Right hindlimb (tissue), 1 donor: ENCODE results near the gene SLC22A5.
"Not testable (repeated sequence)": the region's sequence is repeated elsewhere in the genome, so short reads cannot be mapped to it uniquely, and the experiment has no call there.

Experiments used
- DNase-seq: peaks from one replicate; pipeline ENCODE4 v3.0.0-alpha.2; 2018

SLC22A5 gene

DNA sequence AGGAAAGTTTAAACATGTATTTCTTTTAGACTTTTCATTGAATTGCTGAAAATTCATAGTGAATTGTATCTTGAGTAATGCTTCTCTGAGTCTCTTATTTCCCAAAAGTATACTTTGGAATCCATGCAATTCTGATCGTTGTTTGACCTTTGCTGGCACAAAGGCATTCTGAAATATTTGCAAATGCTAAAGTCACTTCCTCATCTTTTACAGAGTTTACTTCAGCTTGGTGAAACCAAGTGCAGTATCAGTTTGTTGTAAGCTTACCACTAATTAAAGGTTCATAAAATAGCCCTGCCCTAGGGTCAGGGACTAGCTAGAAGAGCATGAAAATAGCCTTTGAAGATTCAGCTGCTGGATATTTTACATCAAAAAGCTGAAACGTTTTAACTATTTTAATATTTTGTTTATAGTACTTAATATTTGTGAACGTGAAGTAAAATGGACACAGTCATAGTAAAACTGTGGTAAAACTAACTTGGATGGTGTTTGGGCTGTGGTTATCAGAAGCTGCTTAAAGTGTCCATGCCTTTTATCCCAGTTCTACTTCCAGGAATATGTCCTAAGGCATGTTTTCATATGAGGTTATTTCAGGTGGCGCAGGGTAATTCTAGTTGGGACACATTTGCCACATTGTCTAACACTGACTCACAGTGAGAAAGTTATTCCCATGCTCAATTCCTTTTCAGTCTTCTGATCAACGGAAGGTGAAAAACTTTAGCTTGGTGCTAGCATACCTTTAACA is 45.3 kb downstream of the SLC22A5 start:
- DNase-seq: no peak

DNA sequence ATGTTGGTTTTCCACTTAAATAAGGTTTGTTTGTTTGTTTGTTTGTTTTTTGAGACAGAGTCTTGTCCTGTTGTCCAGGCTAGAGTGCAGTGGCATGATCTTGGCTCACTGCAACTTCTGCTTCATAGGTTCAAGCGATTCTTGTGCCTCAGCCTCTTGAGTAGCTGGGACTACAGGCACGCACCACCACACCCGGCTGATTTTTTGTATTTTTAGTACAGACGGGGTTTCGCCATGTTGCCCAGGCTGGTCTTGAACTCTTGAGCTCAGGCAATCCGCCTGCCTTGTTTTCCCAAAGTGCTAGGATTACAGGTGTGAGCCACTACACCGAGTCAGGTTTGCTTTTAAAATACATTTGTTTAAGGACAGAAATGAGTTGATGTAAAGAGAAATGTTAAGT is 46.0 kb downstream of the SLC22A5 start:
- not testable (repeated sequence) for DNase-seq

DNA sequence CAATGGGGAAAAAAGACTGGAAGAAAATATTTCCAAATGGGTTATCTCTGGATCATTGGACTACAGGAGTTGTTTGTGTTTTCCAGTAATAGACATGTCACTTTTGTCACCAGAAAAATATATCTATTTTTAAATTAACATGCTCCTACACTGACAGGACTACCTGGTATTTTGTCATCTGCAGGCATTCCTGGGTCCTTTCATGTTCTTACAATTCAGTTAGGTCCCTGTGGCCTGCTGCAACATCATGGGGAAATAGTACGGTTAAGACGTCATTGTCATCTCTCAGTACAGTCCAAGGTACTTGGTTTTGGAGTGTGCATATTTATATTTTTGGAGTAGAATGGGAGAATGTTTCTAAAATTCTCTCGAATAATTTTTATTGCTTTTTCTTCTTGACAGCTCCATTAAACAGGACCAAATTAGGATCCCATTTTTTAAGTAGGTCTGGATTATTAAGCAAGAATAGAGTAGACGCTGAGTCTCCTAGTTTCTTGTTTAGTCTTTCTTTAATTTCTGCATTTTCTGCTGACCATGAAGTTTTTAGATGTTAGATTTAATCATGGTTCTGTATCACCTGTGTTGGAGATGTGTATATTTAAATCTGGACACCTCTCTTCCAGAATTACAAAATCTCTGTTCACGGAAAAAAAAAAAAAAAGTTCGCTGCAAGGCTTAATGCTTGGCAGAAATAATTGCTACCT is 46.9 kb downstream of the SLC22A5 start:
- no peak for DNase-seq

DNA sequence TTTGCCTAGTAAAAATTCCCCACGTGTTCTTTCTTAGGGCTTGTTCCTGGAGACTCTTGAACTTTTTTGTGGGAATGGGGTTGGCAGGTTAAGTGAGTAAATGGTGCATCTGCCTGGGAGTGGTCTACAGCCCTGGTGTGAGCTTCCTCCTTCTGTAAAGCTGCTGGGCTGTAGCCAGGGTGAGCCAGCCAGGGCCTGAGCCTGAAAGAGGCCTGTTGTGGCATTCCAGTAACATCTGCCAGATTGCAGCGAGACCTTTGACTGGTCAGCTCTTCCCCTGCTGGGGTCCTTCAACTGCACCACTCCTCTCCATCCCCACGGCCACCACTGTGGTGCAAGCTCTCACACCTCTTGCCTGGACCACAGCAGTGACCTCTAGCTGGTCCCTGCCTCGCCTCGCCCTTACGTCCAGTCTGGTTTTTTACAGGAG is 47.5 kb downstream of the SLC22A5 start:
- peak; percentile 30 for DNase-seq

DNA sequence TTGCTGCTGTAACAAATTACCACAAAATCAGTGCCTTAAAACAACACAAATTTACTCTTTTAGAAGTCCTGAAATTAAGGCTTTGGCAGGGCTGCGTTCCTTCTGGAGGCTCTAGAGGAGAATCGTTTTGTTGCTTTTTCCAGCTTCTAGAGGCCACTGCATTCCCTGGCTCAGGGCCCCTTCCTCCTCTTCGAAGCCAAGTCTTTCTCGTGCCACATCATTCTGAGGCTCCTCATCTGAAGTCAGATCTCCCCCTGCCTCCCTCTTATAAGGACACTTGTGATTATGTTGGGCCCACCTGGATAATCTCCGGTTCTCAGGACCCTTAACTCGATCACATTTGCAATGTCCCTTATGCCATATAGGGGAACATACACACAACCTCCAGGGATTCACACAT is 48.0 kb downstream of the SLC22A5 start:
- DNase-seq: no peak

DNA sequence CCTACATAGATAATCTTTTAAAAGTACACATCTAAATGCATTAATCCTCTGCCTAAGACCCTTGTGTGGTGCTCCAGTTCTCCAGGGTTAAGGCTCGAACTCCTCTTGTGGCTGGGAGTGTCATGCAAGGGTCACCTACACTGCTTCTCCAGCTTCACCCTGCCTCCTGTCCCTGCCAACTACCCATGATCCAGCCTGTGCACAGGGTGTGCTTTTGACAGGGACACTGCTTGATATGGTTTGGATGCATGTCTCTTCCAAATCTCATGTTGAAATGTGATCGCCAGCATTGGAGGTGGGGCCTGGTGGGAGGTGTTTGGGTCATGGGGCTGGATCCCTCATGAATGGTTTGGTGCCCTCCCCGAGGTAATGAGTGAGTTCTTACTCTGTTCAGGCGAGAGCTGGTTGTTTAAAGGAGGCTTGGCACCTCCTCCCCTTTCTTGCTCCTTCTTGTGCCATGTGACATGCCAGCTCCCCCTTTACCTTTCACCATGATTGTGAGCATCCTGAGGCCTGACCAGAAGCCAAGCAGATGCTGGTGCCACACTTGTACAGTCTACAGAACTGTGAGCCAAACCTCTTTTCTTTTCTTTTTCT is 48.5 kb downstream of the SLC22A5 start:
- DNase-seq: no peak

DNA sequence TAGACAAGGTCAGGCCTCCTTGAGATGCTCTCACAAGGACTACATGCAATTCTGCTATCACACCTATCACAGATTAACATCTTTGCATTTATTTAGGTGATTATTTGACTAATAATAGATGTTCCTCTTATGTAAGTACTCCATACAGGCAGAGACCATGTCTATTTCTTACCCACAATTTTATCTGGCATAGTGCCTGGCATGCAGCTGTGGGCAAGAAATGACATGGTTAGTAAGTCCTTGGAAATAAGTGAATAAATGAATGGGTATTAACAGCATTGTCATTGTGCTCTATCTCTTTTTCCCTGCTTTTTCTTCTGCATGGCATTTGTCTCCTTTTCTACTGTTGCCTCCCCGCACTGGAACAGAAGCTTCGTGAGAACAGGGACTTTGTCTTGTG is 49.4 kb downstream of the SLC22A5 start:
- no peak for DNase-seq

DNA sequence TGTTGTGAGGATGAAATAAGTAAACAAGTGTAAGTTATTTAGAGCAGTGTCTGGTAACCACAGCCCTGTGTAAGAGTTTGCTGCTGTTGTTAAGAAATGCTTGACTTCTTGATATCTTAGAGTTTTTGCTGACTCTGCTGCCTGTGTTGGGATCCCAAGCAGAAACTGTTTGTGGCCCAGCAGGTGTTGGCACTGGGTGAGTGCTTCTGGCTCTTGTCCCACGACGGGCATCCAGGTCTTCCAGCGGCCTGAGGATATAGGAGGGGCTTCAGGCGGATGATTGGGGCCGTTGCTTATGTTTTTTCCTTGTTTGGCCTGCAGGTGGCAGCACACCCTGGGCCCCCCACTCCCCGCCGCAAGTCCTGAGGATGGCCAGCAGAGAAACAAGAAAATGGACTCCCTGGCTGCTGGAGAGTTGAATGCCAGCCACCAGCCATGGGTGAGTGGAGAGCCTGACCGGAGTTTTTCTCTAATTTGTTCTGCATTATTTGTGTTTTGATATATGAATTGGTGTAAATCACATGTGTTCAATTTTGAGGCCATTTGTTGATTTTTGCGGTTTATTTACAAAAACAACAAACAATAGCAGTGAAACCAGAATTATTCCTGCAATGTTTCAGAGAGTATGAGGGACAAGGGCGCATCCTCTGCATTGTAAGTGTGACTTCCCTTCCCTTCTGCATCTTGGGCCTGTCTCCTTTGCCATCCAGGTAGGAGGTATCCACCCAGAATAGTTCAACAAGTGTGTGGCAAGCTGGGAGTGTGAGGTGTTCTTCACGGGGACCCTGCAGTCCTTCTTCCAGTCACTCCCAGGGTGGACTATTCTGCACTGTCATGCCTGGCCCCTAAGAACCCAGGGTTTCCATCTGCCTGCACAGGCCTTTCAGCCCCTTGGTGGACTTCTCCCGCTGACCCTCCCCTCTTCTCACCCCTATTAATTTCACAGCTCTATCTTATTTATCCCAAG is 50.3 kb downstream of the SLC22A5 start:
- peak; percentile 84 for DNase-seq

DNA sequence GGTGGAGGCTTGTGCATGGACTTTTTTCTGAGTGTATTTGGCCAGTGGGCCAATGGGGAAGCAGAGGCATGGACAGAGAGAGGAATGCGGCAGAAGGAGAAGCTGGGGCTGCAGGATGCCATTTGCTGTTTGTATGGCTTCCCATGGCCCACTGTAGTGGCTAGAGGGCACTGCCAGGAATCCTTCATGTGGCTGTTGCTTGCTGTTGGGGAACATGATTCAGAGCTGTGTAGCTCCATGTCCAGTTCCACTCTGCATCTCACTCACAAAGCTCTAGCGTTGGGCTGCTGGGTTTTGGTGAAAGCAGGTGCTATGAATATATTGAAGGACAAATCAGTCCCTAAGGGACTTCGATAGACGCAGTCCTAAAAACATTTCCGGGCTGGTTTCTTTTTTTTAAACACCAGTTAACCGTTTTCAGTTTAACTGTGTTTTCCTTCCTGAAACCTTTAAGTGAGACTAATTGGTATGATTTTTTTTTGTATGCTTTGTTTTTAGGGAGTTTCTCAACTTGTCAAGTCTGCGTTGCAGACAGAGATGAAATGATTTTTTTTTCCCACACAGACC is 51.3 kb downstream of the SLC22A5 start:
- DNase-seq: no peak

DNA sequence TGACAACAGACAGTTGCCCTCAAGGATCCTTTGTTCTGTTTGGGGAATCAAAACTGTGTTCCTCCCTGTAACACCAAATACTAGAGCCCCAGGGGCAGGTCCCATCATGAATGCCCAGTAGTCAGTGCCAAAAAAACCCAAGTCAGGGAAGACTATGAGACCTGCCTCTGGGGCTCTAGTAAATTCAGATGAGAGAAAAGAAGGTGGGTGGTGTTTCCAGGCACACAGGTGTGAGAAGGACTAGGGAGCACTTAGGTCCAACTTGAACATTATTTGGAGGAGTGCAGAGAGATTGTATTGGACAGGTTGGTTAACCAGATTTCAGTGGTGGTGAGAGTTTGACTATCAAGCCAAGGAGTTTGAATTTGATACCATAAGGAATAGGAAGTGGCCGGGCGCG is 52.0 kb downstream of the SLC22A5 start:
- DNase-seq: no peak

DNA sequence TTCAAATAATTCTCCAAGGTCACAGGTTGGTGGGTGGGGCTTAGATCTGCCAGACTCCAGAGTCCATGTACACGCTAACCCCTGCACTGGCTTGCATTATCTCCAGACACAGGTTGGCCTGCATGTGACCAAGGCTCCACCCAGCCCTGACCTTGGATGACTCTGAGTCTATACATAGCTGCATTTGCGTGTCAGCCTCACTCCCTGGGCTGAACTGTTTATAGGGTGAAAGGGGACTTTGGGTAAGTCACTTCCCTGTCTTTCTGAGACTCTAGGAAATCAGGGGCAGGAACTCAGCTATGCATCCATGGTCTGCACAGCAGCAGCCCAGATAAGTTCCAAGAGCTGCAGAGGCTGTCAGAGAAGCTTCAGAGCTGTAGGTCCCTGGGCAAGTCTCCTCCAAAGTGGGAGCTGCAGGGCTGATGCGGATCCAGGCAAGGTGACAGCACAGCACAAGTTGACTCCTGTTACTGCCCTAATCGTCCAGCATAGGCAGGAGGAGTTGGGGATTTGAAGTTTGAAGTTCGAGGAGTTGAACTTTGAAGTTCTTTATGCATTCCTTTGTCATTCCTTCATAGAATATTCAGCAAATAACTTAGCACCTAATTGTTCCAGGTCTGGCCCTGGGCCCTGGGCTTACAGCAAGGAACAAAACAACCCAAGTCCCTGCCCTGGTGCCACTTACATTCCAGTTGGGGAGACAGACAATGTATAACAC is 53.4 kb downstream of the SLC22A5 start:
- DNase-seq: no peak

DNA sequence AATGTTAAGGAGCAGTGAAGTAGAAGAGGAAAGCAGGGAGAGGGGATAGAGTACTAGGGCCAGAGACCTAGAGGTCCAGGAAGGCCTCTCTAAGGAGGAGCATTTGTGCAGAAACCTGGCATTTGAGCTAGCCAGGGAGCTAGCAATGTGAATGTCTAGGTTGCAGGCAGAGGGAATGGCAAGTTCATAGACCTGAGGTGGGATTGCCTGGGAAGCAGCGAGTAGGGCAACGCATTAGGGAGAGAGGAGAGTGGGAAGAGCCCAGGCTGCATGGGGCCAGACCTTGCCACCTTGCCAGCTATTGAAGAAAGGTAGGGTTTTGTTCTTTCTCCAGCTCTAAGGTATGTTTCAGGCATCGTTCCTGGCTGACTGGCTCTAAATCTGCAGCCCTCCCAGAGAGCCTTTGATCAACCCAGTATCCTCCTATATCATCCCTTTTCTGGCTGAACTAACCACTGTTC is 54.0 kb downstream of the SLC22A5 start:
- no peak for DNase-seq

DNA sequence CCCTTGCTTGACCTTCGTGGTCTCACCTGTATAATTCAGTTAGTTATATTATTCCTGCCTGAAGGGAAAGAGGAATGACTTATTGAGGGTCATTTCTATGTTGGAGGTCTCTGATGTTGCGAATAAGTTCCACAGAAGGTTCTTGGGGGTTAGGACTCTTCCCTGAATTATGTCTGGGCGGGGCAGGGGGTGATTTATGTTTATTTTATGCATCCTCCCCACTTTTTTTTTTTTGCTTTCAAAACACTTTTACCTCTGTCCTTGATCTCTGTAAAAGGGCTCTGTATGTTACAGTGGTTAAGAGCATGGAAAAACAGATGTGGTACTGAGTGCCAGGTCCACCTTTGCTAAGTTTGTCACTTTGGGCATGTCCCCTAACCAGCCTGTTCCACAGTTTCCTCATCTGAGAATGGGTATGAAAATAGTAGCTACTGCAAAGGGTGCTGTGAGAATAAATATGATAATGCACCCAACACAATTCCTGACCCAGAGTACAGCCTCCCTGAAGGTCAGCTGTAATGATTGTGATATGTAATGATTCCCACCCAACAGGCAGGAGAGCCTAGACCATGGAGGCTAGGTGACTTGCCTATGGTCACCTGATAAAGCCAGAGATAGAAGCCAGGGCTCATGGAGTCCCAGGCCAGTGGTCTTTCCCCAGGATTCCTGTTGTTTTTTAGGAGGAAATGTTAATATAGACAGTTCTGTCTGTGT is 54.8 kb downstream of the SLC22A5 start:
- no peak for DNase-seq

DNA sequence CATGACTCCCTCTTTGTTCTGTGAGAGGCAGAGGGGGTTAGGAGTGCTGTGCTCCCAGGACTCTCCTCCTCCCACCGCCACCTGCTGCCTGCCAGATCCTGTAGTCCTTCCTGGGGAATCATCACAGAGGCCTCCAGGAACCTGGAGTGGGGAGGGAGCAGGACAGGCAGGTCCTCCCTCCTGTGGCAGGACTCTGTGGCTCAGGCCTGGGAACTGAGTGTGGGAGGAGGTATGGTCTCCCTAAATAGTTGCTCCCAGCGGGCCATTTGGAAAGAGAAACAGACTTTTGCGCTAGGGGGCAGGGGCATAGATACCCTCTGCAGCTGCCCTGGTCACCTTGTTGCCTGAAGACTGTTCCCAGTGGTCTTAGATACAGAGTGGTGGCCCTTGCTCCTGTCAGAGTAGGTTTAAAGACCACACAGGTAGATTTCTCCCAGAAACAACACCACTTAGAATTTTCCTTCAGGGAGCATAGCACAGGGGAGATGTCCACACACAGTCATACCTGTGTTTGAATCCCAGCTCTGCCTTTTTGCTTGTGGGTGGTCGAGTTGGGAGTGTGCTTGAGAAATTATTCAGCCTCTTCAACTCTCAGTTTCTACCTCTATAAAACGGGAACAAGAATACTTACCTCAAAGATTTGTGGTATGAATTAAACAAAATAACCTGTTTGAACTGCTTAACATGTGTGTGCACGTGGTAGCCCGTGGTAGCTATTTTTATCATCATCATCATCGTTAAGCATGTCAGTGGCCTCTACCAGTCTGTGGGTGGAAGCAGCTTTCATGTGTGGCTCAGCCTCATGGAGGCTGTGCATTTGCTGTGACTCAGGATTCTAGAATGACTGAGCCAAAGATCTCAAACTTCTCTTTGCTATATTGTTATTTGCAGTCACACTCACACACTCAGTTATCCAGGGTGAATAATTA is 55.8 kb downstream of the SLC22A5 start:
- DNase-seq: no peak

DNA sequence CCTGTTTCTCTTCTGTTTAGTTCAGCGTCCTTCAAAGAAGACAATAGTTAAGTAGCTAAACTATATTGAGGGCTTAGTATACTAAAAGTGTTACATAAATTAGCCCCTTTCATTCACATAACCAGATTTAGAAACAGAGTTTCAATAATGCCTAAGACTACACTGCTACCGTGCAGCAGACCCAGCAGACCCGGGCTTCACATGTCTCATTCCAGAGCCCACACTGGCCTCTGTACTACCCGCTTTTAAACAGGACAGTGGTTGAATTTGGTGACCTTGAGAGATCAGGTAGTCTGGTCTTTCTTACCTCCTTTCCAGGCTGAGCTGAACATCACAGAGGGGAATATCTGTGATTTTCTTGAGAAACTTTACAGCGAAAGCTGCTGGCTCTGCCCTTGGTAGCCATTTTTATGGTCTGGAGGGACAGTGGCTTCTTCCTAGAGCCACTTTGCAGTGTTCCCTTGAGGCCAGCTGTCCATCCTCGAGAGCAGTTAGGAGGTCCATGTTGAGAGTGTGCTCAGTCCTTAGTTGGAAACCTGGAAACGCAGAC is 56.5 kb downstream of the SLC22A5 start:
- DNase-seq: no peak

DNA sequence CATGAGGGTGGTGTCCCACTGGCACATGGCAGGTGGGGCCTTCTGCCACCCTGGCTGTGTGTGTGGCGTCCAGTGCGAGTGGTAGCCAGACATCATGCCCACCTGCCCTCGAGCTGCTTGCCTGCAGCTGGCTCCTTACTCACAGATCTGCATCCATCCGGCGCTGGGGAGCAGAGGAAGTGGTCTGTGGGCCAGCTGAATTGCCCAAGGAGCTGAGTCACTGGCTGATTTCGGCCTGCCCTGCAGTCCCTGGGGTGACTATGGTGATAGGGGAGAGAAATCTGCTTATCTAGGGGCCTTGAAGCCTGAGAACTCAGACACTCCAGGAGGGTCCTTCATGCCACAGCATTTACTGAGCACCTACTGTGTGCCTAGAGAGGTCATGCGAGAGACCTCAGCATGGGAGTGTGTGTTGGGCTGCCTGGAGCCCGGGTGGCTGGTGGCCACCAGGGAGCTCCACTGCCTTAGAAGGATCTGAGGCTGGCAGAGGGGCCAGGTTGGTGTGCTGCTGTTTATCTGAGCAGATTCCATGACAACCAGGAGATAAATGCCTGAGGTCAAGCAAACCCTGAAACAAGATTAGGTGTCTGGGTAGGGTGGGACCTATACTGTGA is 57.1 kb downstream of the SLC22A5 start:
- peak; percentile 51 for DNase-seq

DNA sequence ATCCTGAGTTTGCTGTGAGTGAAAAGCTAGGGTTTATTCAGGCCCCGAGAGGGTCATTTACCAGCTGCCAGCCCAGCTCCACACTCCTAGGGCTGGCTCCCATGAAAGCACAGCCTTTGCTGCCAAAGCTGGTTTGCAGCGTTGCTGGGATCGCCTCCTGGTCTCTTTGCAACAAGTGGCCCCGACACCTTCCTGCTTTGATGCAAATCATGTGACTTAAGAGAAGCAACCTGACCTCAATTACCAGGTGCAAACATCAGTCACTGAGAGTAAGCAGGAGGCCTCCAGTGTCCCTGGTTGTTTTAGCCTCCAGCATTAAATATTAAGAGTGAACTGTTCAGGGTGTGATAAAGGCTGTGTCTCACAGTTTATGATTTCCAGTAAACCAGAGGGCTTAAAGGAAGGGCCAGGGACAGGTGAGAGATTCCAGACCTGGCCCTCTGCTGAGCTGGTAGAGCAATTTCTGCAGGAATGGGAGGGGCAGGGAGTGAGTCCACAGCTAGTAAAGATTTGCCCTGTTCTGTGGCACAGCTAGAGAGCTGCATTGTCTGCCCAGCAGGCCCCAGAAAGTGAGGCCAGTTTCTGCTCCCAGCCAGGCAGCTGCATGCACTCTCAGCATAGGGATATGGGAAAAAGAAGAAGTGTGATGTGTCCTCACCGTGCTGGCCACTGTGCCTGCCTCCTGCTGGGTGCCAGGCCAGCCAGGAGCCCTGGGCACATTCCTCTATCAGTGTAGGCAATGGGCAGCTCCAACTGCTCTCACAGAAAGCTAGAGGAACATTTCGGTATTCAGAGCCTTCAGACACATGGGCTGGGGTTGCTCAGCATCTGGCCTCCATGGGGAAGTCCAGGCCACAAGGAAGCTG is 58.0 kb downstream of the SLC22A5 start:
- no peak for DNase-seq

DNA sequence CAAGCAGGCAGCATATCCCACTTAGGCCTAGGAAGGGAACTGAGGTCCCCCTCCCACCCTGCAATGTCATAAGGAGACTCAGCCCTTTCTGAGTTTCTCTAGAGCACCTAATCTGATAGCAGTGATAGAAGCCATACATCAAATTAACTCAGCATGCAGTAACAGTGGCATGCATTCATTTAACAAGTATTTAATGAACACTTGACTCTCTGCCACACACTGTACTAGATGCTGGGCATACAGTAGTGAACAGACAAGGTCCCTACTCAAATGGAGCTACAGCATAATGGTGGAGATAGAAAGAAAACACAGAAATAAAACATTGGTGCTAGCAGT is 58.6 kb downstream of the SLC22A5 start:
- no peak for DNase-seq
